PFSK-1 (cell line): ENCODE data around the gene VAV2.

Experiments
- POLR2AphosphoS5 ChIP-seq: IDR thresholded peaks from 2 replicates; pipeline ENCODE4 v1.6.1; 2012; ENCODE audit warnings: low read depth, mild to moderate bottlenecking, control low read depth, low read length, moderate library complexity
- TAF1 ChIP-seq: IDR thresholded peaks from 2 replicates; pipeline ENCODE4 v1.6.1; 2012; ENCODE audit warnings: low read length, control low read depth, borderline replicate concordance; ENCODE audit not compliant: insufficient read depth

GRCh38 chr9:133715866-133716563, 276.1 kb downstream of the VAV2 start:
- TF ChIP-seq POLR2AphosphoS5, result no peak
- no peak for TF ChIP-seq TAF1
